GM18907 (cell line): ENCODE results near the gene HSF5.

Source experiments
- ATAC-seq: cut with Tn5 transposase; IDR thresholded peaks from one replicate; pipeline ENCODE4 v1.9.1; 2021; ENCODE audit warnings: mild to moderate bottlenecking, moderate library complexity; ENCODE audit not compliant: unreplicated experiment

Gene HSF5

GRCh38 chr17:58388302-58389190 is 99.7 kb downstream of the HSF5 start:
- ATAC-seq, result no peak

DNA sequence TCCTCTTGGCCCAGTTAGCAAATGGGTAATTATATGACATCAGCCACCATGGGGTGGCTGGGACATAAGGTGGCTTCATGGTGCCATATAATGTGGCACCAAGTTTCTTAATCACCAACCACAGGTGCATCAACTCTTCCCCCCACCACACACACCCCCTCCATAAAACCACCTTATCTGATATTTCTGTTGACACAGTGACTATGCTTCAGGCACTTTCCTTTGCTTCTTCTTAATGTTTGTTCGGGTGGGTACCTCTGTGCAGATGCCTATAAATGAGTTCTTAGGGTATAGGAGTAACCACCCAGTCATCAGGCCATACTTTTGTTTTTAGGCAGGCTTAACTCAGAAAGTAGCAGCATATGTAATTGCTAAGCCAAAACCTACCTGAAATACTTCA is 100.4 kb downstream of the HSF5 start:
- no peak for ATAC-seq

- ATAC-seq, result no peak
These were observed 101.5 kb downstream of the HSF5 start for GRCh38 chr17:58386708-58387107.

DNA sequence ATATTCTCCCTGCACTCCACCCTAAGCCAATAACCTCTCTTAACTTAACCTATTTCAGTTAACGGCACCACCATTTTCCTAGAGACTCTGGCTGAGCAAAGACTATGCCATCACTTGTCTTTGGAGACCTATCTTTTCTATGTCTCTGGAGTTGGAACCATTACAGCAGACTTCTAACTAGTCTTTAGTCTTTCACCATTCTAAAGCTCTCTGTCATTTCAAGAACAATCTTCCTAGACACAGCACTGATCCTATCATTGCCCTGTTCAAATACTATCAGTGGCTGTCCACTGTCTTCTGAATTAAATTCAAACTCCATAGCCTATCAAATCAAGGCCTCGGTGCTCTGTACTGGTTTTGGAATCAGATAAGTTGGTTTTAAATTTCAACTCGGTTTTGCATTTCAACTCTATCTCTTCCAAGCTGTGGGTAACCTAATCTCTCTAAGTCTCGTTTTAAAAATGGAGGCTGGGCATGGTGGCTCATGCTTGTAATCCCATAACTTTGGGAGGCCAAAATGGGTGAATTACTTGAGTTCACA is 102.8 kb downstream of the HSF5 start:
- ATAC-seq, result no peak

- ATAC-seq, result no peak
These were observed 103.3 kb downstream of the HSF5 start for GRCh38 chr17:58384897-58385296.

DNA sequence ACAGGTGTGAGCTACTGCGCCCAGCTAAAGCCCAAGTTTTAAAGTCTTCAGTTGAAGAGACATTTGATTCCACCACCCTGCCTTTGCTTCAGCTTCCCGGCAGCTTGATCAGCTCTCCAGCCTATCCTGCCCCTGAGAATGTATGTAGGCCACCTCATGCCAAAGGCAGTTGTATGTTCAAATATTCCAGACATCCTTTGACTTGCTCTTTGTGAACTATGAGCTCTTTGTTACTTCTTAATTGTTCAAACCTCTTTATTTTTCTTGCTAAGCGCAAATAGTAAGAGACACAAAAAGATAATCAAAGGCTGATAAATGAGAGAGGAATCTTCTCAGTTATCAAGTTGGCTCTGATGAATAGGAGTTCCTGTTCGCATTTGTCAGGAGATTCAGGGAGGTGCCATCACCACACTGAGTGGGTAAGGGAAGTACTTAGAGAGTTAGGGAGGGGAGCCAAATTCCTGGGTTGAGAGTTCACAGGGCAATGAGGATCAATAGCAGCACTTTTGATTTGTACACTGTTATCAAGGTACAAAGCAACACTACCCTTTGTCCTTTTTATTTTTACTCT is 104.2 kb downstream of the HSF5 start:
- ATAC-seq, result no peak

DNA sequence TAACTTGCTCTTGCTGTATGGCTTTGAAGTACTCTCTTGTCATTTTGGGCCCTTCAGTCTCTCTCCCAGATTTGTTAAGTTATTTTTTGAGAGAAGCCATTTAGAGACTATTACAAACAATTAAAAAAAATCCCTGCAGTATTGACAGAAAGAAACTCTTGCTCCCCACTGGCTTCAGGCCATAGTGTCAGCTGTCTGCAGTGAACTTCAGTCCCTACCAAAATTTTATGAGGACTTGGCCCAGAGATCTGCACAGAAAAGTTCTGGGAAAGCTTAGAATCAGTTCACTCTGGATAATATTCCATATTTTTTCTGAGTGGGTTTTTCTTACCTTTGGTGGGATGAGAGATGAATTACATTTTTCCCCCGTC is 105.4 kb downstream of the HSF5 start:
- no peak for ATAC-seq

- peak; percentile 83 for ATAC-seq
These were observed 105.9 kb downstream of the HSF5 start for GRCh38 chr17:58382108-58382871.

GRCh38 chr17:58381124-58382035 is 106.8 kb downstream of the HSF5 start:
- no peak for ATAC-seq

DNA sequence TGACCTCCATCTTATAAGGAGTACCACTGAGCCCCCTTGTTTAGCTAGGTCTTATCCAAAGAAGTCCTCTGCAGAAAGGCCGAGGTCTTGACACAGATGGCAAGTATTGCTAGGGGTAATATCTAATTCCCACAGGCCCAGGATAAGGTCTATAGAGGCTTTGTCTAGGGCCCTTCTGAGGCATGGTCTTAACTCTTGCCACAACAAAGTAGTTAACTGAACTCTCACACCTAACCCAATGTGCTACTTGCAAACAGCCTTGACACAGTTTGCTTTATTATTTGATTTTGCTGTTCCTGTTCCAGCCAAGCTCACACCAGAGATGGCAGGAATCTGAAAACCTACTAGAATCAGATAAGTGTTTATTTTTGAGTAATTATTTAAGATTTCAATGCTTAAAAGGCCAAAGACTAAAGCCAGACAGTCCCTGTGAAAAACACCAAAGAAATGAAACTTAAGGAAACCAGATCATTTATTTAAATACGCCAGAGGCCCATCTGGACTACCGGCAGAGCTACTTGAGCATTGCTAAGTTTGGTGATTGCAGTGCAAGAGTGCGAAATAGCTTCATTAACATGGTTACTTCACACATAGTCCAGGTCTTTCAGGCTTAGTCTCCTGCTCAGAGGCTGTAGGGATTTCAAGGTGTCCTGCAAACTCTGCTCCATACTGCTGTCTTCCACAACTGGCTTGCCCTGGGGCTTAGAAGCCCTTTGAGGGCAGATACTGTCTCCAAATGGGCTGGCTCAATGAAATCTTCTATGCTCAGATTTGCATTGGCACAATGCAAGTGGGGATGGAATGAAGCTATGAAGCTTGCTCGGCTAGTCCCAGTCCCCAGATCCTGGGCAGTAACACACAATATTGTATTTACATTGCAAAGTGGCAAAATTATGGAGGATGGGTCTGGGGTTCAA is 107.7 kb downstream of the HSF5 start:
- no peak for ATAC-seq

DNA sequence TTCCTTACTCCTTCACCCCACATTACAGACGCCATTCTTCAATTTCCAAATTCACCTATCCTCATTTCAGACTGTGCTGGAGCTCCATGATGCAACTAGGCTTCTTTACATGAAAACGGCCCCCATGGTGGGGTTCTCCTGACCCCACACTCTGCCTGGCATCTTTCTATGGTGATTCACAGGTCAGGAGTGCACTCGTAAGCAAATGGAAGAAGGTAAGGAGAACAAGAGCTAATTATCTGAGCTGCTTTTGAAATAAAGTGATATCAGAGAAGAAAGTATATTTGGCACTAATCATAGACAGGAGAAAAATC is 108.7 kb downstream of the HSF5 start:
- ATAC-seq, result no peak

GRCh38 chr17:58378733-58379510 is 109.3 kb downstream of the HSF5 start:
- no peak for ATAC-seq

- no peak for ATAC-seq
These were observed 110.5 kb downstream of the HSF5 start for GRCh38 chr17:58377661-58378060.

DNA sequence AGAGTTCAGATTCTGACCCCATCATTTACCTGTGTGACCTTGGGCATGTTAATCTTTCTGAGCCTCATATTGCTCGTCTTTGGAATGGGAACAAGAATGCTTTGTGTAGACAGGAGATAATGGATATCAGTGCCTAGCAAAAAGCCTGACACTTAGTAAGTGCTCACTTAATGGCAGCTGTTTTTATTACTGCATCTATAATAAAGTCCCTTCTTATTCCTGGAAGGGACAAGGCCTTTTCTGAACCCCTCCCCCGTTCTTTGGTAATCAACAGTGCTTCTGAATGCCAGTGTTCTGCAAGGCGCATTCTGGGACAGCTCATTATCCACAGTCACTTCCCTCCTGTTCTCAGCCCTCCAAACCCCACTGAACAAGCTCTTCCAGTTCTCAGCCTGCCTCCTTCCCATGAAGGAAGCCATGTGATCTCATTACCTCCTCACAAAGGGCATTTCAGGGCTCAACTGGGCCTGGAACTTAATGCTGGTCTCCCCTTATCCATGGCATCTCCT is 111.1 kb downstream of the HSF5 start:
- ATAC-seq, result no peak

- ATAC-seq, result no peak
These were observed 111.7 kb downstream of the HSF5 start for GRCh38 chr17:58376472-58377000.

DNA sequence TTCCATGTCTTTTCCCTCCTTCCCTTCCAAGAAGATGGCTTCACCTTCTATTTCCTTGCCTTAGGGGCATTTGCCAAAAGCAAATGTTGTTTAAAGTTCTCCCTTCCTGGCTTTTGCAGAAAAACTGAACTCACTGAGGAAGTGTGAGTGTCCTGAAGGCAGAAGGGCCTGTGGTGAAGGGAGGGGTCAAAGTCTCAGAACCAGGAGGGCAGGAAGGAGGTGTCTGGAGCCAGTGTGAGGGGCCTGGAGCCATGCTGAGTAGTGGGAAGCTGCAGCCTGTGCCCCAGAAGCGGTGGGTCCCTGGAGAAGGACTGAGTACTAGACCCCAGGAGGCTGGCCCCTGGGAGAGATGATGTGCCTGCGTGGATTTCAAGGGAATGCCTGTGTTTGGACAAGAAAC is 112.4 kb downstream of the HSF5 start:
- no peak for ATAC-seq

DNA sequence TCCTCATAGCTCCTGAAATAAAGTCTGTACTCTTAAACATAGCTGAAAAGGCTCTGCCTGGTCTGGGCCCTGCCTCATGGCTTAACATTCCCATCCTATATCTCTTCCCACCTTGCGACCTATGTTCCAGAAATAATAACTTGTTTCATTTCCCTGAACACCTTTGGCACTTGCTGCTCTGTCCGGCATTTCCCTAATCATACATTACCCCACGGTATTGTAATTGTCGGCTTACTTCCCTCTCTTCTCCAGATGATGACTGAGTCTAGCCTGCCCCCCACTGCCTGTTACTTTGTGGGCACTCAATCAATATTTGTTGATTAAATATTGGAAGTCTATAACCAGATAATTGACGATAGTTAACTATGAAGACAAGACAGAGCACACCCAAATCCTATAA is 113.0 kb downstream of the HSF5 start:
- no peak for ATAC-seq

DNA sequence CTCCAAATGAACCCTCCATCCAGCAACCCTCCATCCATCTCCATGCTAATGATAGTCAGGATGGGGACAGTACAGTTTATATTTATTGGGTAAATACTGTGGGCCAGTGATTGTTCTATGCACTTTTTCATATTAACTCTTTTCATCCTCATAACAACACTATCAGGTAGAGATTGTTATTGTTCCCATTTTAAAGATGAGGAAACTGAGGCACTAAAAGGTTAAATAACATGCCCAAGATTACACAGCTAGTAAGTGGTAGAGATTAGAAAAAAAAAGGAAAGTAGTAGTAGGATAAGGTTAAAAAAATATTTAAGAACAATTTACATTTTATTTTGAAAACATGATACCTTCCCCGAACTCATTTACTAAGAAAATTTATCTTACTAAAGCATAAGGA is 114.3 kb downstream of the HSF5 start:
- no peak for ATAC-seq
